Transverse colon (tissue), 4 donors: ENCODE results near the gene GFOD1. TPM values are rescaled to one million over a fixed set of nuclear protein-coding genes. Genes with fewer than 3 reads are reported as not detected.

Experiments
- DNase-seq: peaks from one replicate; pipeline ENCODE4 v3.0.0-alpha.2; 2019
- H3K27ac ChIP-seq, 4 donors: fragments of 200-600 bp; sonication (generic); 2 replicates each; pipeline ENCODE4 v1.5.1; 2016 to 2018; ENCODE audit warnings: inconsistent platforms in 4 of 4
- H3K27me3 ChIP-seq: fragments of 200-600 bp; sonication (generic); 2 replicates; pipeline ENCODE4 v1.5.1; 2017; ENCODE audit warnings: inconsistent platforms
- H3K36me3 ChIP-seq, 4 donors: fragments of 200-600 bp; sonication (generic); 2 replicates each; pipeline ENCODE4 v1.5.1; 2017 to 2019; ENCODE audit warnings: inconsistent platforms in 4 of 4
- H3K4me1 ChIP-seq, 4 donors: fragments of 200-600 bp; sonication (generic); 2 replicates each; pipeline ENCODE4 v1.5.1; 2017 to 2020; ENCODE audit warnings: inconsistent platforms in 4 of 4
- H3K4me3 ChIP-seq, 4 donors: fragments of 200-600 bp; sonication (generic); 1 replicate in 1 of 4; 2 replicates in 3 of 4; pipeline versions ENCODE4 v1.5.1 to v1.6.1; 2017 to 2019; ENCODE audit warnings: inconsistent platforms in 4 of 4
- H3K9me3 ChIP-seq, 2 donors: fragments of 200-600 bp; sonication (generic); 2 replicates each; pipeline ENCODE4 v1.5.1; 2017 to 2019; ENCODE audit warnings: inconsistent platforms in 2 of 2
- EP300 ChIP-seq: sonication (generic); formaldehyde crosslinking; IDR thresholded peaks from one replicate; pipeline ENCODE4 v1.6.1; 2017; ENCODE audit warnings: antibody characterized with exemption, low read depth
- POLR2A ChIP-seq: fragments of 450-650 bp; IDR thresholded peaks from one replicate; pipeline ENCODE4 v1.6.1; 2016; ENCODE audit warnings: antibody characterized with exemption, mild to moderate bottlenecking, moderate library complexity
- POLR2AphosphoS5 ChIP-seq, 3 donors: sonication (generic); formaldehyde crosslinking; IDR thresholded peaks; one replicate each; pipeline ENCODE4 v1.6.1; 2016; ENCODE audit warnings: antibody characterized with exemption in 3 of 3
- WGBS, 2 donors: methylation state at CpG; one replicate each; pipeline ENCODE4 v1.1.5; 2018; ENCODE audit warnings: low coverage in 1 of 2; 5-methylcytosine and 5-hydroxymethylcytosine counted together
- in situ Hi-C, 4 donors: fragments of 200-750 bp; cut with MboI; loops; one replicate each; pipeline versions ENCODE4 v1.15.0 to v1.15.1; 2017; ENCODE audit warnings: low sequenced_read_pairs in 3 of 4, low pct_ligation_motif_present in 1 of 4, low pct_unique_long_range_greater_than_20kb in 1 of 4
- intact Hi-C: fragments of 100-400 bp; cut with DNase I; formaldehyde crosslinking; loops from one replicate; pipeline ENCODE4 v1.15.1; 2023; ENCODE audit warnings: low total_unique reads
- total RNA-seq, 4 donors: library from RNA; depleted of rRNA; stranded (reverse); fragments of >200 nt; gene quantifications; one replicate each; pipeline ENCODE4 v1.1.0, GENCODE V29; 2016
- TF ChIP-seq, protein P1 (sequence below), 5 experiments: fragments of 200-600 bp in 3 of 5; fragments of 450-650 bp in 2 of 5; sonication (generic) in 3 of 5; IDR thresholded peaks; 1 replicate in 2 of 5; 2 replicates in 3 of 5; pipeline ENCODE4 v1.5.1; 2016 to 2017; ENCODE audit warnings: antibody characterized with exemption in 5 of 5, inconsistent platforms in 3 of 5, mild to moderate bottlenecking in 2 of 5, moderate library complexity in 1 of 5

Gene GFOD1
- total RNA-seq, 4 donors from 2014 or later, result 8.4 to 36.7 (median 19.9) TPM

DNA sequence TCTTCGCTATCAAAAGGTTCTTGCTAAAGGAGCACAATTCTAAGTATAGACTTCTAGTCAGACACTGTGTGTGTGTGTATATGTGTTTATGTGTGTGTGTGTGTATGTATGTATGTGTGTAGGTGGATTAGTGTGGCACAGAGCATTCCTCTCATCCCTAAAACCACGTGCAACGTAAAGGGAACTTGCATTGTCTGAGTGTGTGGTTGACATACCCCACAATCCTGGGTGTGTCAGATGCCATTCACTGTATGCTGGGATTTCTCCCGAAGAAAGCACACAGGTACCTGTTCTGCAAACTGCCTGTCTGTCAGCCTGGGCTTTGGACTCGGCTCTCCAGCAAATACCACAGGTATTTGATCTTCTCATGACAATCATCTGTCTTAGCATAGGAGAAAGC is 116.8 kb downstream of the GFOD1 start:
- H3K9me3 ChIP-seq, result no peaks in the 10 kb centered on the region
- H3K36me3 ChIP-seq, result no peaks in the 10 kb centered on the region
- TF ChIP-seq, protein P1, sequence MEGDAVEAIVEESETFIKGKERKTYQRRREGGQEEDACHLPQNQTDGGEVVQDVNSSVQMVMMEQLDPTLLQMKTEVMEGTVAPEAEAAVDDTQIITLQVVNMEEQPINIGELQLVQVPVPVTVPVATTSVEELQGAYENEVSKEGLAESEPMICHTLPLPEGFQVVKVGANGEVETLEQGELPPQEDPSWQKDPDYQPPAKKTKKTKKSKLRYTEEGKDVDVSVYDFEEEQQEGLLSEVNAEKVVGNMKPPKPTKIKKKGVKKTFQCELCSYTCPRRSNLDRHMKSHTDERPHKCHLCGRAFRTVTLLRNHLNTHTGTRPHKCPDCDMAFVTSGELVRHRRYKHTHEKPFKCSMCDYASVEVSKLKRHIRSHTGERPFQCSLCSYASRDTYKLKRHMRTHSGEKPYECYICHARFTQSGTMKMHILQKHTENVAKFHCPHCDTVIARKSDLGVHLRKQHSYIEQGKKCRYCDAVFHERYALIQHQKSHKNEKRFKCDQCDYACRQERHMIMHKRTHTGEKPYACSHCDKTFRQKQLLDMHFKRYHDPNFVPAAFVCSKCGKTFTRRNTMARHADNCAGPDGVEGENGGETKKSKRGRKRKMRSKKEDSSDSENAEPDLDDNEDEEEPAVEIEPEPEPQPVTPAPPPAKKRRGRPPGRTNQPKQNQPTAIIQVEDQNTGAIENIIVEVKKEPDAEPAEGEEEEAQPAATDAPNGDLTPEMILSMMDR (IDR thresholded peaks at IDR 0.05), result no peak
- TF ChIP-seq POLR2AphosphoS5 (IDR thresholded peaks at IDR 0.05), result no peak
- no peak for TF ChIP-seq EP300
- no peak for TF ChIP-seq POLR2A
- no peaks in the 10 kb centered on the region for H3K27me3 ChIP-seq
- no peak overlapping the region for H3K27ac ChIP-seq
- no peaks in the 10 kb centered on the region for H3K4me1 ChIP-seq
- intact Hi-C loops (no loop called here), in situ Hi-C loops (loop anchor here in 1 of 4 donors (25.0 kb wide), 1 partner anchor 692 kb away; no protein-coding TSS in a partner anchor)
- DNase-seq, result no peak
- no peak overlapping the region for H3K4me3 ChIP-seq
- WGBS, 2 donors, result 78 to 82% methylated on average over 3 to 5 of the region's 5 CpGs

DNA sequence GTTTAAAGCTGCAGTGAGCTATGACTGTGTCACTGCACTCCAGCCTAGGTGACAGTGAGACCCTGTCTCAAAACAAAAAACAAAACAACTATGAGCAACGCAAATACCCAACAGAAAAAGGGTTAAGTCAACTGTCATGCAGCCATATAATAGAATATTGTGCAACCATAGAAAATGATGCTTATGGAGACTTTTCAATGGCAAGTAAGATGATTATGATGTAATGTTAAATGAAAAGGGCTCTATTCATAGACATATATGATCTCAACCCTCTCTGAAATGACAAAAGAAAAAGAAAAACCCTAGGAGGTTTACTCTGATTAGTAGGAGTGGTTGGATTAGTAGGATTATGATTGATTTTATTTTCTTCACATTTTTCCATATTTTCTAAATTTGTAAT is 117.8 kb downstream of the GFOD1 start:
- intact Hi-C loops, result no loop called here
- H3K9me3 ChIP-seq, result no peaks in the 10 kb centered on the region
- no peaks in the 10 kb centered on the region for H3K27me3 ChIP-seq
- in situ Hi-C loops, result loop anchor here in 1 of 4 donors (25.0 kb wide), 1 partner anchor 693 kb away; no protein-coding TSS in a partner anchor
- no peak for TF ChIP-seq POLR2A
- no peak overlapping the region for H3K4me3 ChIP-seq
- 40 to 90% methylated on average over 1 of the region's 1 CpG for WGBS, 2 donors
- DNase-seq, result no peak
- H3K4me1 ChIP-seq, result no peaks in the 10 kb centered on the region
- H3K36me3 ChIP-seq, result no peaks in the 10 kb centered on the region
- no peak overlapping the region for H3K27ac ChIP-seq

DNA sequence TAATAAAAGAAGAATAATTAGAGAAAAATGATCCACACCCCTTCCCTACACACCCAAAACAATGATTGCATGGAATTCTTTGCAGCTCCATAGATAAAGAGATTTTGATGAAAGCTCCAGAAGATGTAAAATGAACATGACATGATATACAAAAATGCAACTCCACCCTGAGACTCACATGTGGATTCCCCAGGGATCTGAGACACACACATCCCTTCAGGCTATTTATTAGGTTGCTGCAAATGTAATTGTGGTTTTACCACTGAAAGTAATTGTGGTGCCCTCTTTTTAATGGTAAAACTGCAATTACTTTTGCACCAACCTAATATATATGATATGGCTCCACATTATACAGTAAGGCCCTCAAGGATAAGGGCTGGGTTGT is 118.7 kb downstream of the GFOD1 start:
- no peak for DNase-seq
- H3K36me3 ChIP-seq, result no peaks in the 10 kb centered on the region
- in situ Hi-C loops, result loop anchor here in 1 of 4 donors (25.0 kb wide), 1 partner anchor 694 kb away; no protein-coding TSS in a partner anchor
- intact Hi-C loops, result no loop called here
- H3K27ac ChIP-seq, result no peak overlapping the region
- H3K4me1 ChIP-seq, result peaks cover 0 to 5% (median 0%) of the 10 kb centered on the region in 4 donors
- H3K9me3 ChIP-seq, result no peaks in the 10 kb centered on the region
- no peak for TF ChIP-seq POLR2A
- TF ChIP-seq EP300, result no peak
- TF ChIP-seq, protein P1 (IDR thresholded peaks at IDR 0.05), result no peak
- no peak for TF ChIP-seq POLR2AphosphoS5 (IDR thresholded peaks at IDR 0.05)
- H3K4me3 ChIP-seq, result no peak overlapping the region
- H3K27me3 ChIP-seq, result no peaks in the 10 kb centered on the region

DNA sequence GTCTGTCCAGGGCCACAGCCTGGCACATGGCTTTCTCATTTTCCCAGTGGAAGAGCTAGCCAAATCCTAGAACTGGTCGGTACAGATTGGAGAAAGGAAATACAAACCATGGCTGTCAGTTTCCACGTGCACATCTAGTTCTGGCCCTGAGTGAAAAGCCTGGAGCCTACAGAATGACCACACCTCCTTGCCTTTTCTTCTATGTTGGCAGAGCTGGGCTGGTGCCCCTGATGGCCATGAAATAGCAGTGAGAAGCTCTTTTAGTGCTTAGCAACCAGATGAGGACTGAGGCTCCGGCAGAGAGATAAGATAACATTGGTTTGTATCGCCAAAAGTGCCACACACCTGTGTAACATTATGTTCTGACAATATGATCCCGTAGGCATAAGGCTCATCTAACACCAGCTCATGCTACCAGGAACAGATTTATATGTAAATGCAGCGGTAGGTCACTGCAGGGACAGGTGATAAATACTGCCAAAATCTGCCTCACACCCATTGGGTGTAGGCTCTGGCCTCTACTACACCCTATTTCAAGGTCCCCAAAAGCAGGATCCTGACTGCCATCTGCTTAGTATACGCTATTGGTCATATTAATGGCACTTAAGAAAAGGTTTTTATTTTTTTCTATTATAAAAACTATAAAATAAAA is 119.2 kb downstream of the GFOD1 start:
- in situ Hi-C loops (loop anchor here in 1 of 4 donors (25.0 kb wide), 1 partner anchor 694 kb away; no protein-coding TSS in a partner anchor), intact Hi-C loops (no loop called here)
- Histone ChIP-seq H3K4me1 (peaks cover 0 to 6% (median 0%) of the 10 kb centered on the region in 4 donors), H3K9me3 (no peaks in the 10 kb centered on the region), H3K36me3 (no peaks in the 10 kb centered on the region), H3K27me3 (no peaks in the 10 kb centered on the region), H3K4me3 (no peak overlapping the region), H3K27ac (no peak overlapping the region)
- TF ChIP-seq, protein P1 (IDR thresholded peaks at IDR 0.05), result no peak
- TF ChIP-seq EP300, result no peak
- no peak for DNase-seq
- WGBS, 2 donors, result 63 to 74% methylated on average over 3 to 7 of the region's 7 CpGs

DNA sequence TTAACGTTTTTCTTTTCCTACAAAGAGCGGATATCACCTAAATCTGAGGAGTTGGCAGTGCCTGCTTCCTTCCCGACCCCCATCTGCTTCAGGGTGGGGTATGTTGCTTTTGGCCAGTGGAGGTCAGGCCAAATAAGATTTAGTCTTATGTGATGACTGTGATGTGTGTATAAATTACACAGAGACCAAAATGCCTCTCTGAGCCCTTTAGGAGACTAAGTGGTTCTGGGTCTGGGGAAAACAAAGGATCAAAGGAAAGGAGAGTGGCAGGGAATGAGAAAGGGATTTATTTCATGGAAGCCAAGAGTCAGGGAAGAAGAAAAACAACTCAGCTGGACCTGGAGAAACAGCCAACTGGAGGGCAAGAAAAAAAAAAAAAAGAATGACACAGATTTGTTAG is 120.0 kb downstream of the GFOD1 start:
- no peaks in the 10 kb centered on the region for H3K36me3 ChIP-seq
- no peaks in the 10 kb centered on the region for H3K27me3 ChIP-seq
- in situ Hi-C loops, result loop anchor here in 1 of 4 donors (25.0 kb wide), 1 partner anchor 695 kb away; no protein-coding TSS in a partner anchor
- 52 to 67% methylated on average over 3 of the region's 3 CpGs for WGBS, 2 donors
- no peak for DNase-seq
- intact Hi-C loops, result no loop called here
- peaks cover 0 to 6% (median 0%) of the 10 kb centered on the region in 4 donors for H3K4me1 ChIP-seq
- no peak for TF ChIP-seq POLR2A
- TF ChIP-seq POLR2AphosphoS5 (IDR thresholded peaks at IDR 0.05), result no peak
- TF ChIP-seq EP300, result no peak
- TF ChIP-seq, protein P1 (IDR thresholded peaks at IDR 0.05), result no peak
- H3K4me3 ChIP-seq, result no peak overlapping the region
- no peak overlapping the region for H3K27ac ChIP-seq
- H3K9me3 ChIP-seq, result no peaks in the 10 kb centered on the region
